OCI-M2 (cell line): ENCODE results near the gene CLEC2L.

Source experiments
- DNase-seq: peaks from one replicate; lab custom pipeline; 2025; ENCODE audit not compliant: unreplicated experiment; lab: John Stamatoyannopoulos, UW

CLEC2L gene

DNA sequence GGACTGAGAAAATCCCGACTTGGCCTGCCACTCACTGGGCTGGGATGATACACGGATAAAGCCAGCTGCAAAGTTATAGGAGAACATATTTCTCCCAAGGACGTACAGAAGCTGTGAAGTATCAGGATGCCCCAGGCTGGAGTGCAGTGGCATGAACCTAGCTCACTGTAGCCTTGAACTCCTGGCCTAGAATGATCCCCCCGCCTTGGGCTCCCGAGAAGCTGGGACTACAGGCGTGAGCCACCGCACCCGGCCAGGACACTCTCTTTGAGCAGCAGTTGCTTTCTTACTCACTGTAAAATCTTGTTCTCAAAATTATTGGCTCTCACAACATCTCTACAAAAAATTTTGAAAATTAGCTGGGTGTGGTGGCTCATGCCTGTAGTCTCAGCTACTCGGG lies 50.4 kb downstream of the CLEC2L start:
- no peak for DNase-seq

DNA sequence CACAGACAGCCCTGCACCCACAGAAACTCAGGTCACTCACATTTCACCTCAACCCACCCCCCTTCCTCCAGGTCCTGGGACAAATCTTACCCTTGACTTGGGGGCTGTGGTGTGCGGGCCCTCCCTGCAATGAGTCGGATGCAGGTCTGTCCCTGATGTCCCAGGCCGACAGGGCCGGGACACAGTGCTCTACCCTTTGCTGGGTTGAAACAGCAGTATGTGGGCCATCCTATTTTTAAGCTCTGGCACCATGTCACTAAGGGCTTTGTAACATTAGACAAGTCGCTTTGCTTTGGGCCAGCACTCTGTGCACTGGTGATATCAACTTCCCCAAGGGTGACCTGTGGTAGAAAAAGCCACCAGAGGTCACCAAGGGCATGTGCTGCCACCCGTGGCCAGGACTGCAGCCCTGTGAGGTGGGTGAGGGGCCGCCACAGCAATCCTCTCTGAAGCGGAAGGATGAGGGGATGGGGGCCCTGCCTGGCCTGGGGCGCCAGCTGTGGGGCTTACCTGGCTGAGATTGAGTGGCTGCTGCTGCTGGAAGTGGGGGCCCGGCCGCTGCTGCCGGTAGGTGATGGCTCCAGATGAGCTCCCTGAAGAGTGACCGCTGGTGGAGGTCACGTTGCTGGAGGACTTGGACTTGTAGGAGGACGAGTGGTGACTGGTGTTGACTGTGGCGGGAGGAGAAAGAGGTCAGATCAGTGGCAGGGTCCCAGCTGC lies 51.3 kb downstream of the CLEC2L start:
- no peak for DNase-seq

DNA sequence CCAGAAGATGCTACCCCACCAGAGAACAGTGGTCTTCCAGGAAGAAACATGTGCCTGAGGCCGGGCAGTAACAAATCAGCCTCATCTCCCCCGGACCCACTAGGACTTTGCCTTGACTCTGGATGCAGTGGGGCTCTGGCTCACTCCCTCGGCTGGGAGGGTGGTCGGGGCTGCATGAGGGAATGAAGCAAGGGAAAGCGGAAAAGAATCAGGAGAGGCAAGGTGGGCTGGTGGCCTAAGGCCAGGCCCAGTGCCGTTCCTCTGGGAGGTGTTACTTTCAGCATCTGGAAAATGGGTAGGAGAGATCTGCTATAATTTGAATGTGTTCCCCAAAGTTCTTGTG lies 51.8 kb downstream of the CLEC2L start:
- no peak for DNase-seq

DNA sequence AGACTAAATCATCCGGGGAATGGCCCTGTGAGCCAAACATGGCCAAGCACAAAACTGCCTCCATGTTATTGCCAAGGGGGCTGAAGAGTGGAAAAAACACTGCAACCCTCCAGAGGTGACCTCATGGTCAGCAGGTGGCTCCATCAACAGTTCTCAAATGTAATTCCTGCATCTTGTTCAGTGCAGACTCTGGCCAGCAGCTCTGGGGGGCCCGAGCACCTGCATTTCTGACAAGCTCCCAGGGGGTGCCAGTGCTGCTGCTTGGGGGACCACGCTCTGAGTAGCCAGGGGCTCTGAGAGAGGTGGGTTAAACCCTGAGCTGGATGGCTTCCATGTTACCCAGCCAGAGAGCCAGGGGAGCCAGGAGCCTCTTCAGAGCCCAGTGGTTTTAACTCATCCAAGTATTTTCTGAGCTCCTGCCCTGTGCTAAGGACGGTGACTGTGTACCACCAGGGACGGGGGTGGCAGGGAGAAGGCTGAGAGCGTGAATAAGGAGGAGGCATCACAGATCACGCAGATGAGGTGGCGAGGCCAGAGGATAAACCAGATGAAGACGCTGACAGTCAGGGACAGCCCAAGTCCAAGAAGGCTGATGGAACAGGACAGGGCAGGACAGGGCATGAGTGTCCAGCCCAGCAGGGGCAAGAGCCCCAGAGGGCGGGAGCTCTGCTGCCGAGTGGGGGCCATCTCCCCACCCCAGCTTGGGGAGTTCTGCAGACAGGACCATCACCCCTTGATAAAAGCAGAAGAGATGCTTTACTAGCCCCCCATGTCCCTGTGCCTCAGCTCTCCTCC lies 52.9 kb downstream of the CLEC2L start:
- no peak for DNase-seq

GRCh38 chr7:139580435-139580834 lies 57.0 kb downstream of the CLEC2L start:
- DNase-seq: no peak

DNA sequence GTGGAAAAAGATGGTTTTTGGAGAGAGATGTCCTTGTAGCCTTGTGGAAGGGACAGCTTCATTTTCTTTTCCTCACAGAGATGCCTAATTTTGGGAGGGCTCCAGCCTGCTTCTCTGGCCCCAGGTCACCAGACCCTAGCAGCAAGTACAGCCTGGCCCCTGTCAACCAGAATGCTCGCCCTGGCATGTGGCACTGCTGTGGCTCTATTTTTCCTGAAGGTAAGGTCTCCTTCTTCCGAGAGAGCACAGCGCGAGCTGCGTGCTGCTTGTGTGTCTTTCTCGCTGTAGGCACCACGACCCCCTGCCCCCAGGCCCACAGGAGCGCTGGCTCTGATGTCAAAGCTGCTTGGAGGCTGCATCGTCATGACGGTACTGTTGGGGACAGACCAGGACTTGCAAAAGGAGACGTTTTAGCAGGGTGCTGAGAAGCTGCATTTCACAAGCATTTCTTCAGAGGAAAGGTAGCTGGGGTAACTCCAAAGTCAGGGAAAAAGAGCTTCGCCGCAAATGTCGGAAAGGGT lies 58.7 kb downstream of the CLEC2L start:
- DNase-seq: no peak

DNA sequence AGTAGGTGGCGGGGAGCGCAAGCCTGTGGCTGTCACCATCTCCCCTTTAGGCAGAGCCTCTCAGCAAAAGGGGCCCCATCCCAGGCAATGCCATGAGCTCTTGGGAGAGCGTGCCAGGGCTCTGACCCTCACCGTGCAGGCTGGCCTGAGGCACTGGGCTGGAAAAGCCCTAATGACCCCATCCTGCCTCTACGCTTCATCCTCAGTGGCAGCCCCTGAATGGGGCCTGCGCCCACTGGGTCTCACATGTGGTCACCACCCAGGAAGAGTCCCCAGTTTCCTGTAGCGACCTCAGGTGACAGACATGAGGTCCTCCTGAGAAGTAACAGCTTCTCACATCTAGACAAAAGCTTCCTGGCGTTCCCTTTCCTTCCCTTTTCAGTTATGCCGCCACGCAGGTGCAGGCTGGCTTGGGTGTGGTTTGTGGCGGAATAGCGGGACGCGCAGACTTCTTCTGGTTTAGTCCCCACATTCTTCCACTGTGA lies 59.2 kb downstream of the CLEC2L start:
- no peak for DNase-seq

DNA sequence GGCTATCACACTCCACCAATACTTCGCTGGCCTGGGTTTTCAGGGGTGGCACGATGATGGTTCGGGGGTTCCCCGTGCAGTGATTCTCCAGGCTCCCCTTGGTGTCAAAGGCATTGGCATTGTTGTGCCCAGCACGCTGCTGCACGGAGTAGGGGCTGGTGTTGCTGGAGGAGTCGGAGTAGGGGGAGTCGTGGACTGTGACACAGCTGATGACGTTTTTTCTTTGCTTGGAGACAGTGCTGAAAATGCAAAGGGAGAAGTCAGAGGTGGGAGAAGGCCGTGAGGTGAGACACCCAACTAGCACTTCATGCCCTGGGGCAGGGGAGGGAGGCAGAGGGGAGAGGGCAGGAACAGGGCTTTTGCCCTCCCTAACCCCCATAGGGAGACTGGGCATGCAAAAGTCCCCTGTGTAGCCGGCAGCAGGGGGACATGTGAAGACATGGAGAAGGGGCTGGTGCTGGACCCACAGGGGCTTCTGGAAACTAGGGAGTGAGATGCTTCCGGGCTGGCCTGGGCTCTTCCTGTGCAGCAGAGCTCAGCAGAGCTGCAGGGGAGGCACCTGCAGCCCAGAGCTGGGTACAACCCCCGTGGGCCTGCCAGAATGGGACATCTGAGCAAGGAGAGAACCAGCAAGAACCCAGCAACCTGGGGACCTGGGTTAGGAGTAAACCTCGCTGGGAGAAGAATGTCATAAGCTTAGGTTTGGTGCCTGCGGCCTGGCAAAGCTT lies 60.5 kb downstream of the CLEC2L start:
- no peak for DNase-seq

- no peak for DNase-seq
Observed at GRCh38 chr7:139585042-139585441, 61.6 kb downstream of the CLEC2L start.

DNA sequence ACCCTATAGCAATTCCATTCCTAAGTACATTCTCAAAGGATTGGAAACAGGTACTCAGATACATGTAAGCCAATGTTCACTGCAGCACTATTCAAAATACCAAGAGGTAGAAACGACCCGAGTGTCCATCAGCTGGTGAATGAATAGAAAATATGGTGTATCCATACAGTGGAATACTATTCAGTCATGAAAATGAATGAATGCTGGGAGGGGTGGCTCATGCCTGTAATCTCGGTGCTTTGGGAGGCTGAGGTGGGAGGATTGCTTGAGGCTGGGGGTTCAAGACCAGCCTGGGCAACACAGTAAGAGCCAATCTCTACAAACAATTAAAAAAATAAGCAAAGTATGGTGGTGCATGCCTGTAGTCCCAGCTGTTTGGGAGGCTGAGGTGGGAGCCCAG lies 62.8 kb downstream of the CLEC2L start:
- DNase-seq: no peak

DNA sequence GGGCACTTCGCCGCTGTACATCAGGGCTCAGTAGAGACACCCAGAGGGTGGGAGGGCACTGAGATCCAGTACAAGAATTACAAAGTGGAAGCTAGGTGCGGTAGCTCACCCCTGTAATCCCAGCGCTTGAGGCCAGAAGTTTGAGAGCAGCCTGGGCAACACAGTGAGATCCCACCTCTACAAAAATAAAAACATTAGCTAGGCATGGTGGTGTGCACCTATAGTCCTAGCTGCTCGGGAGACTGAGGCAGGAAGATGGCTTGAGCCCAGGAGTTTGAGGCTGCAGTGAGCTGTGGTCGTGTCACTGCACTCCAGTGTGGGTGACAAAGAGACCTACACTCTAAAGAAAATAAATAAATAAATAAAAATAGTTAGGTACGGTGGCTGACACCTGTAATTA lies 64.0 kb downstream of the CLEC2L start:
- no peak for DNase-seq

DNA sequence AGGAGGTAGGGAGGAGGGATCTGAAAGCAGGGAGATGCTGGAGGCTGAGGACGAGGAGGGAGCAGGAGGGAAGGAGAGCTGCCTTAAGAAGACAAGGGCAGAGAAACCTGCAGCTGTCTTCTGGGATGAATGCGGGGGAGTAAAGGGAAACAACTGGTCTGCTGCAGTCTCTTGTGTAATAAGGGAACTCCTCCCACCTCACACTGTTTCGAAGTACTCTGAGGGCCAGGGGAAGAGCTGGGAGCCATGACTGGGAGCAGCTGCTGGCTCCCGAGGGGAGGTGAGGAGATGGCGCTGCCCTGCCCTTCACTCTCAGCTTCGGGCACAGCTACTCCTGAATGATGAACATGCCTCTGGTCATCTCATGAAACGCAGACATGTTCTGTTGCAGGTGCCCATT lies 65.1 kb downstream of the CLEC2L start:
- no peak for DNase-seq

DNA sequence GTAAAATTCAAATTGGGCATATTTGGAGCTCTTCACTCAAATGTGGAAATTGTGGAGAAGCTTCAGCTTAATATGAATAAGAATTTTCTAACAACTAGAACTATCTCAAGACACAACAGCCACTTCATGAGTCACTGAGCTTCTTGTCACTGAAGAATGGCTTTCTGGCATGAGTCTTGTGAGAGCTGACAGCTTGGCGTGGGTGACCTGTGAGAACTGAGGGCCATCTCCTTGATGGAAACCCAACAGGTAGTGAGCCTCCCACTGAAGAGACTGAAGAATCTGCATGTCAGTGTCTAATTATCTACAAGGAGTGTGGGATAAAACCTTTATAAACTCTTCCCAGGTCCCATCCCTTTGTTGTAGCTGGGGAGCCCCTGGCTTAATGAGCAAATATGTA lies 66.0 kb downstream of the CLEC2L start:
- DNase-seq: no peak

- DNase-seq: no peak
Observed at GRCh38 chr7:139591550-139592195, 68.2 kb downstream of the CLEC2L start.

DNA sequence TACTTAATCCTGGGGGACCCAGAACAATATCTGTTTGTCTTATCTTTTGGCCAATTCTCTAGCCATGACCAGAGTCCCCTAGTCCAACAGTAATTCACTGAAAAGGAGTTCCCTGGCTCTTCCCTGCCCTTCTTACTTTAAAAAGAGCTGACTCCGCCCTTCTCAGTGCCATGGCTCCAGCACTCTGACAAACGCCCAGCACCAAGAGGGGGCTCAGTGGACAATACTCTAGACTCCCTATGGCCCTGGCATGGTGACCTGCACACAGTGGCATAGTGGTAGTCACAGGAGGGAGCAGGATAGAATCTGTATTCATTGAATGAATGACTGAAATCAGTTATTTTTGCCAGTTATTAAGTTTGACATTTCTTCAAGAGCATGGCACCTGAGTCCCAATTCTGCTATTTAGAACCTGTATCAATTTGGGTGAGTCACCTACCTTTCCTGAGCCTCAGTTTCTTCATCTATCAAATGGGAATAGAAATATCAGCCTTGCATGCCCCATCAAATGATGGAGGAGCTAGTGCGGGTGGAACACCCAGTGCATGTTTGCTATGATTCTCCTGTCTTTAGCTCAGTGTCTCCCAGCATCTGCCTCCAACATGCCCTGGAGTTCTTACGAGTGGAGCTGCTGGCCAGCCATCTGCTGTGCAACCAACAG lies 69.4 kb downstream of the CLEC2L start:
- no peak for DNase-seq

DNA sequence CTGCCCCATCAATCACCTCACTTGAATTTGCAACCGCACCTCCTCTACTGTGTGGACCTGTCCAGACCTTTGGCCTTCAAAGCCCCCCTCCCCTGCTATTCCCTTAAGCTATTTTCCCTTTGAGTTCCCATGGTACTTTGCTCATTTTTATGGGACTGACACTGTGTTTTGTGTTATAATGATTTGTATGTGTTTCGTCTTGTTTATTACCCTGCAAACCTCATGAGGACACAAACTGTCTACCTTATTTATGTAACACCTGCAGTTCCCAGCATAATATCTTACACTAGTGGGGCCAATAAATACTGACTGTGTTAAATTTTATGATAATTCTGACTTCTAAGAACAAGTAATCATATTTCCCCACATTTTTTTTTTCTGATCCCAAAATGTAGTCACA lies 70.6 kb downstream of the CLEC2L start:
- DNase-seq: no peak
